Effector CD8-positive, alpha-beta T cell (primary cell): ENCODE measurements around the gene NR2C2AP.

Experiments used
- DNase-seq: peaks from one replicate; lab custom pipeline; 2025; lab: John Stamatoyannopoulos, UW

The NR2C2AP gene

GRCh38 chr19:19152668-19153384 is 50.4 kb downstream of the NR2C2AP start:
- DNase-seq, result no peak

DNA sequence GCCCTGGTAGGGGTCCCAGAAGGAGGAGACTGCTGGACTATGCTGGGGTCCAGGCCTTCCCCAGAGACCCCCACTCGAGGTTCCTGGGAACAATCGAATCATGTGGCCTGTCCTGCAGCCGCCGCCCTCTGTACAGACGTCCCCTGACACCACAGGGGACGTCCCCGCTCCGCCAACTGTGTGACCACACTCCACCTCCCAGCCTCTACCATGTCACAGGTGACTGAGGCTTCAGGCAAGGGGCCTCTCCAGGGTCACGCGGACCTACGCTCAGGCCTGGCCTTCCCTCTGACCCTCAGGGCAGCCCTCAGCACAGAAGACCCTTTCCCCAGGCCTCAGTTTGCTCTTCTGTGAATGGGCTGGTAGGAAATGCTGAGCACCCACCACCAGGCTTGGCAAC is 51.8 kb downstream of the NR2C2AP start:
- no peak for DNase-seq
